MM.1S (cell line): Measurements from ENCODE around the gene ZPBP2.
"Not testable (repeated sequence)": the region's sequence is repeated elsewhere in the genome, so short reads cannot be mapped to it uniquely, and the experiment has no call there.

Experiments used
- DNase-seq: peaks from one replicate; pipeline ENCODE4 v3.0.0-alpha.2; 2015
- H2AFZ ChIP-seq: fragments of 300-600 bp; sonication (generic); 2 replicates; pipeline ENCODE4 v1.6.0; 2016; ENCODE audit warnings: antibody characterized with exemption, low read length
- H3F3A ChIP-seq: fragments of 300-600 bp; sonication (generic); 2 replicates; pipeline ENCODE4 v1.6.1; 2016; ENCODE audit warnings: mild to moderate bottlenecking, antibody characterized with exemption, low read length, moderate library complexity, mixed read lengths; ENCODE audit not compliant: insufficient read depth
- H3K27ac ChIP-seq: fragments of 300-600 bp; sonication (generic); 2 replicates; pipeline ENCODE4 v1.5.1; 2016; ENCODE audit warnings: mild to moderate bottlenecking, low read length
- H3K27me3 ChIP-seq: fragments of 300-600 bp; sonication (generic); replicated peaks from 2 replicates; pipeline ENCODE4 v1.6.0; 2016; ENCODE audit warnings: low read length; ENCODE audit not compliant: insufficient read depth
- H3K36me3 ChIP-seq: fragments of 300-600 bp; sonication (generic); replicated peaks from 2 replicates; pipeline ENCODE4 v1.6.1; 2016; ENCODE audit warnings: mild to moderate bottlenecking, low read length, mixed read lengths; ENCODE audit not compliant: insufficient read depth
- H3K4me1 ChIP-seq: fragments of 300-600 bp; sonication (generic); 2 replicates; pipeline ENCODE4 v1.6.1; 2016; ENCODE audit warnings: low read length, mixed read lengths
- H3K4me2 ChIP-seq: fragments of 300-600 bp; sonication (generic); 2 replicates; pipeline ENCODE4 v1.6.0; 2016; ENCODE audit warnings: low read depth, low read length
- H3K4me3 ChIP-seq: fragments of 300-600 bp; sonication (generic); 2 replicates; pipeline ENCODE4 v1.5.1; 2016; ENCODE audit warnings: low read length, mixed read lengths
- H3K79me2 ChIP-seq: fragments of 300-600 bp; sonication (generic); 2 replicates; pipeline ENCODE4 v1.6.1; 2016; ENCODE audit warnings: mixed run types, low read length, mixed read lengths
- H3K9ac ChIP-seq: fragments of 300-600 bp; sonication (generic); 2 replicates; pipeline ENCODE4 v1.6.1; 2016; ENCODE audit warnings: low read length, mixed read lengths
- H3K9me2 ChIP-seq: fragments of 300-600 bp; sonication (generic); replicated peaks from 2 replicates; pipeline ENCODE4 v1.6.1; 2016; ENCODE audit warnings: mild to moderate bottlenecking, low read length, mixed read lengths; ENCODE audit not compliant: insufficient read depth
- H3K9me3 ChIP-seq: fragments of 300-600 bp; sonication (generic); replicated peaks from 2 replicates; pipeline ENCODE4 v1.6.1; 2016; ENCODE audit warnings: mild to moderate bottlenecking, low read length, mixed read lengths; ENCODE audit not compliant: insufficient read depth
- H4K20me1 ChIP-seq: fragments of 300-600 bp; sonication (generic); 2 replicates; pipeline ENCODE4 v1.6.1; 2016; ENCODE audit warnings: mild to moderate bottlenecking, low read length, moderate library complexity, mixed read lengths; ENCODE audit not compliant: insufficient read depth
- EZH2 ChIP-seq: fragments of 300-600 bp; sonication (generic); optimal IDR thresholded peaks from 2 replicates; pipeline ENCODE3; 2017; ENCODE audit warnings: low read depth, mild to moderate bottlenecking, antibody characterized with exemption, low read length, mixed read lengths
- EZH2phosphoT487 ChIP-seq: fragments of 300-600 bp; sonication (generic); IDR thresholded peaks from 2 replicates; pipeline ENCODE4 v1.6.1; 2018; ENCODE audit warnings: antibody characterized with exemption, low read length
- TF ChIP-seq, protein P1 (sequence below): fragments of 300-600 bp; sonication (generic); IDR thresholded peaks from 2 replicates; pipeline ENCODE4 v1.5.1; 2016; ENCODE audit warnings: antibody characterized with exemption, low read length, mixed read lengths

Gene ZPBP2

DNA sequence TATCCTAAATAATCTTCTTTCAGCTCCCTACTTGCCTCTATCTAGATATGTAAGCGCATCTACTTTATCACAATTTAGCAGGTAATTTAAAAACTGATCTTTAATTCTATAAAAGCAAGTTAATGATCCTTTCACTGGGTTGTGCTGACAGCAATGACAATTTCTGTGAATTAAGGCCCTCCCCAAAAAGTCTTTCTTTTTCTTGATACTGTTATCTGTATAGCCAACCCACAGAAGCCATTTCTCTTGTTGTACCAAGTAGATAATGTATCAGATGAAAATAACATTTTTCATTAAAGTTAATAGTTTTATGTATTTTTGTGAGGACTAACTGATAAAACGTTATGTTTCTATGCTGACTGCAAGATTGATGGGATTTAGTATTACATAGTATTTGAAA, 3.8 kb downstream of the ZPBP2 start:
- no peaks in the 10 kb centered on the region for H3K79me2 ChIP-seq
- DNase-seq, result no peak
- no peaks in the 10 kb centered on the region for H3K27me3 ChIP-seq
- no peak overlapping the region for H3K4me2 ChIP-seq
- no peaks in the 10 kb centered on the region for H3K9me3 ChIP-seq
- no peaks in the 10 kb centered on the region for H3K36me3 ChIP-seq
- H3K4me1 ChIP-seq, result peaks cover 10% of the 10 kb centered on the region
- no peaks in the 10 kb centered on the region for H3K9me2 ChIP-seq
- H3K27ac ChIP-seq, result no peak overlapping the region
- H2AFZ ChIP-seq, result no peak overlapping the region
- H3F3A ChIP-seq, result peaks cover 20% of the 10 kb centered on the region
- no peaks in the 10 kb centered on the region for H4K20me1 ChIP-seq
- TF ChIP-seq EZH2, result no peak
- no peak for TF ChIP-seq EZH2phosphoT487
- TF ChIP-seq, protein P1, sequence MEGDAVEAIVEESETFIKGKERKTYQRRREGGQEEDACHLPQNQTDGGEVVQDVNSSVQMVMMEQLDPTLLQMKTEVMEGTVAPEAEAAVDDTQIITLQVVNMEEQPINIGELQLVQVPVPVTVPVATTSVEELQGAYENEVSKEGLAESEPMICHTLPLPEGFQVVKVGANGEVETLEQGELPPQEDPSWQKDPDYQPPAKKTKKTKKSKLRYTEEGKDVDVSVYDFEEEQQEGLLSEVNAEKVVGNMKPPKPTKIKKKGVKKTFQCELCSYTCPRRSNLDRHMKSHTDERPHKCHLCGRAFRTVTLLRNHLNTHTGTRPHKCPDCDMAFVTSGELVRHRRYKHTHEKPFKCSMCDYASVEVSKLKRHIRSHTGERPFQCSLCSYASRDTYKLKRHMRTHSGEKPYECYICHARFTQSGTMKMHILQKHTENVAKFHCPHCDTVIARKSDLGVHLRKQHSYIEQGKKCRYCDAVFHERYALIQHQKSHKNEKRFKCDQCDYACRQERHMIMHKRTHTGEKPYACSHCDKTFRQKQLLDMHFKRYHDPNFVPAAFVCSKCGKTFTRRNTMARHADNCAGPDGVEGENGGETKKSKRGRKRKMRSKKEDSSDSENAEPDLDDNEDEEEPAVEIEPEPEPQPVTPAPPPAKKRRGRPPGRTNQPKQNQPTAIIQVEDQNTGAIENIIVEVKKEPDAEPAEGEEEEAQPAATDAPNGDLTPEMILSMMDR, result no peak
- H3K9ac ChIP-seq, result no peak overlapping the region
- no peak overlapping the region for H3K4me3 ChIP-seq

DNA sequence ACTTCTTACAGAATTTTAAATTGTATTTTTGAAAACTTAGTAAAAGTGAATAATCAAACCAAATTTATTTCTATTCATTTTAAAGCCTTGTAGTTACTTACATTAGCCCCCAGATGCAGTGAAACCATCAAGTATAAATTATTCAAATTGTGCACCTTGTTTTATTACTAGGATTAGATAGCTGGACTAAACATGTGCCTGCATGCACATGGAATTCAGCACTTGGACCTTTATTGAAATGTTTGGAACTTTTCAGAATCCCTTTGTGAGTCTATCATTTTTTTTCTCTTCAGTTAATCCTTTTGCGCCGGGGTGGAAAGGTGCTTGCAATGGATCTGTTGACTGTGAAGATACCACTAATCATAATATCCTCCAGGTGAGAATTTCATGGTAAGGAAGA, 4.7 kb downstream of the ZPBP2 start:
- Histone ChIP-seq H3K9ac (no peak overlapping the region), H4K20me1 (no peaks in the 10 kb centered on the region), H3K79me2 (no peaks in the 10 kb centered on the region), H3K27me3 (no peaks in the 10 kb centered on the region), H3K4me1 (peaks cover 7% of the 10 kb centered on the region), H3K9me3 (no peaks in the 10 kb centered on the region), H3K9me2 (no peaks in the 10 kb centered on the region), H3K36me3 (no peaks in the 10 kb centered on the region), H3K27ac (no peak overlapping the region), H3F3A (peaks cover 11% of the 10 kb centered on the region), H2AFZ (no peak overlapping the region), H3K4me3 (no peak overlapping the region), H3K4me2 (no peak overlapping the region)
- DNase-seq, result peak; percentile 32
- TF ChIP-seq EZH2phosphoT487 (no peak), EZH2 (no peak)
- TF ChIP-seq, protein P1, result peak; percentile 44

DNA sequence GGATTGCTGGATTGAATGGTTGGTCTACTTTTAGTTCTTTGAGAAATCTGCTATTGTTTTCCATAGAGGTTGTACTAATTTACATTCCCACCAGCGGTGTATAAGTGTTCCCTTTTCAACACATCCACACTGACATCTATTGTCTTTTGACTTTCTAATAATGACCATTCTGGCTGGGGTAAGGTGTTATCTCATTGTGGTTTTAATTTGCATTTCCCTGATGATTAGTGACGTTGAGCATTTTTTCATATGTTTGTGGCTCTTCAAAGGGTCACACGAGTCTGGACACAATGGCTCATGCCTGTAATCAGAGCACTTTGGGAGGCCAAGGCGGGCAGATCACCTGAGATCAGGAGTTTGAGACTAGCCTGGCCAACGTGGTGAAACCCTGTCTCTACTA, 18.1 kb downstream of the ZPBP2 start:
- H3K36me3 ChIP-seq, H3F3A ChIP-seq, H3K9me2 ChIP-seq, H3K9ac ChIP-seq, H3K4me2 ChIP-seq, H3K79me2 ChIP-seq, H3K27me3 ChIP-seq, H3K4me1 ChIP-seq, H2AFZ ChIP-seq, H3K4me3 ChIP-seq, H3K27ac ChIP-seq, DNase-seq, H3K9me3 ChIP-seq, H4K20me1 ChIP-seq: not testable (repeated sequence)

DNA sequence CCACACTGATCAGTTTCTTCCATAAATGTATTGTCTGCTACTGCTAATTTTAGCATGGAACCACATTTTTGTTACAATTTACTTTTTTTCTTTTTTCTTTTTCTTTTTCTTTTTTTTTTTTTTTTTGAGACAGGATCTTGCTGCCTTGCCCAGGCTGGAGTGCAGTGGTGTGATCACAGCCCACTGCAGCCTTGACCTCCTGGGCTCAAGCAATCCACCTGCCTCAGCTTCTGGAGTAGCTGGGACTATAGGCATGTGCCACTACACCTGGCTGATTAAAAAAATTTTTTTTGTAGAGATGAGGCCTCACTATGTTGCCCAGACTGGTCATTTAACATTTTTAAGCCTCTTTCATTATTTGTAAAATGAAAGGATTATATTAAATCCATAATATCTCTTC, 19.1 kb downstream of the ZPBP2 start:
- TF ChIP-seq EZH2phosphoT487 (no peak), EZH2 (no peak)
- TF ChIP-seq, protein P1, result no peak
- H3K27me3 ChIP-seq, result no peaks in the 10 kb centered on the region

More for the DNA sequence above, 19.1 kb downstream of the ZPBP2 start:
- Histone ChIP-seq H3K4me1 (no peaks in the 10 kb centered on the region), H3K9me2 (no peaks in the 10 kb centered on the region), H3K9ac (no peak overlapping the region), H3F3A (no peaks in the 10 kb centered on the region), H3K27ac (no peak overlapping the region), H3K4me3 (no peak overlapping the region), H3K36me3 (no peaks in the 10 kb centered on the region), H3K9me3 (no peaks in the 10 kb centered on the region), H2AFZ (no peak overlapping the region), H3K79me2 (no peaks in the 10 kb centered on the region), H3K4me2 (no peak overlapping the region), H4K20me1 (no peaks in the 10 kb centered on the region)
- DNase-seq, result no peak
